Bronchial epithelial cell (primary cell): ENCODE measurements around the gene TBCA. TPM values are rescaled to one million over a fixed set of nuclear protein-coding genes. Genes with fewer than 3 reads are reported as not detected.

Source experiments
- DNase-seq: peaks from one replicate; pipeline ENCODE4 v3.0.0-alpha.2; 2010; ENCODE audit warnings: low read depth
- FAIRE-seq: peaks from 2 replicates; lab custom pipeline; 2011; peaks lifted over from hg19 to GRCh38; lab: Jason Lieb, UNC
- H3K27me3 ChIP-seq: 2 replicates; pipeline ENCODE4 v1.5.1; 2011; ENCODE audit warnings: low read length; ENCODE audit not compliant: control insufficient read depth, insufficient read depth
- H3K36me3 ChIP-seq: 2 replicates; pipeline ENCODE4 v1.5.1; 2011; ENCODE audit warnings: low read length; ENCODE audit not compliant: control insufficient read depth, insufficient read depth
- H3K4me3 ChIP-seq: 2 replicates; pipeline ENCODE4 v1.5.1; 2011; ENCODE audit warnings: mild to moderate bottlenecking, low read depth, low read length, control low read depth
- CTCF ChIP-seq: IDR thresholded peaks from 2 replicates; pipeline ENCODE4 v1.5.1; 2011; ENCODE audit warnings: mild to moderate bottlenecking, moderate library complexity, low read length, control low read depth, inconsistent platforms; ENCODE audit not compliant: insufficient read depth, severe bottlenecking
- total RNA-seq: library from RNA; depleted of rRNA; stranded (reverse); fragments of >200 nt; gene quantifications from 2 replicates; pipeline ENCODE4 v1.2.1, GENCODE V29; 2014

TBCA gene
- total RNA-seq, 1 donor from 2014 or later = 68.2 TPM

GRCh38 chr5:77771452-77771851 is 4.7 kb downstream of the TBCA start:
- Histone ChIP-seq H3K27me3 (no peaks in the 10 kb centered on the region), H3K36me3 (peaks cover 2% of the 10 kb centered on the region), H3K4me3 (no peak overlapping the region)
- FAIRE-seq = no peak
- TF ChIP-seq CTCF = no peak
- DNase-seq = peak; percentile 7

- H3K36me3 ChIP-seq = peaks cover 2% of the 10 kb centered on the region
- H3K27me3 ChIP-seq = no peaks in the 10 kb centered on the region
- FAIRE-seq = no peak
- TF ChIP-seq CTCF = no peak
- no peak overlapping the region for H3K4me3 ChIP-seq
- DNase-seq = peak; percentile 45
Observed at GRCh38 chr5:77770293-77771005, 5.7 kb downstream of the TBCA start.

GRCh38 chr5:77768978-77769377 is 7.2 kb downstream of the TBCA start:
- peaks cover 2% of the 10 kb centered on the region for H3K36me3 ChIP-seq
- DNase-seq = no peak
- no peak for FAIRE-seq
- no peak overlapping the region for H3K4me3 ChIP-seq
- TF ChIP-seq CTCF = no peak
- H3K27me3 ChIP-seq = no peaks in the 10 kb centered on the region

- H3K27me3 ChIP-seq = no peaks in the 10 kb centered on the region
Observed at GRCh38 chr5:77767301-77767700, 8.8 kb downstream of the TBCA start.

GRCh38 chr5:77761606-77762005 is 14.5 kb downstream of the TBCA start:
- DNase-seq (no peak), FAIRE-seq (no peak)
- no peak for TF ChIP-seq CTCF
- Histone ChIP-seq H3K27me3 (no peaks in the 10 kb centered on the region), H3K4me3 (no peak overlapping the region), H3K36me3 (no peaks in the 10 kb centered on the region)

More at GRCh38 chr5:77767301-77767700, 8.8 kb downstream of the TBCA start:
- DNase-seq = no peak
- Histone ChIP-seq H3K36me3 (peaks cover 1% of the 10 kb centered on the region), H3K4me3 (no peak overlapping the region)
- FAIRE-seq = no peak
- TF ChIP-seq CTCF = no peak
